22Rv1 (cell line): ENCODE data around the gene RNF217.
"Not testable (repeated sequence)": the region's sequence is repeated elsewhere in the genome, so short reads cannot be mapped to it uniquely, and the experiment has no call there.

Source experiments
- ZFX ChIP-seq: fragments of 450-650 bp; IDR thresholded peaks from 2 replicates; pipeline ENCODE4 v1.6.1; 2017; ENCODE audit warnings: antibody characterized with exemption, borderline replicate concordance
- TF ChIP-seq, protein P1 (sequence below): fragments of 450-650 bp; IDR thresholded peaks from 2 replicates; pipeline ENCODE4 v1.5.1; 2017; ENCODE audit warnings: mild to moderate bottlenecking

DNA sequence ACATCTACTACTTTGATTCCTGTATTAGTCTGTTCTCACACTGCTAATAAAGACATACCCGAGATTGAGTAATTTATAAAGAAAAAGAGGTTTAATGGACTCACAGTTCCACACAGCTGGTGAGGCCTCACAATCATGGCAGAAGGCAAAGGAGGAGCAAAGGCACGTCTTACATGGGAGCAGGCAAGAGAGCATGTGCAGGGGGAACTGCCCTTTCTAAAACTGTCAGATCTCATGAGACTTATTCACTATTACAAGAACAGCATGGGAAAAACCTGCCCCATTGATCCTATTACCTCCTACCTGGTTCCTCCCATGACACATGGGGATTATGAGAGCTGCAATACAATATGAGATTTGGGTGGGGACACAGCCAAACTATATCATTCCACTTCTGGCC is 42.5 kb upstream of the RNF217 start:
- TF ChIP-seq, protein P1, sequence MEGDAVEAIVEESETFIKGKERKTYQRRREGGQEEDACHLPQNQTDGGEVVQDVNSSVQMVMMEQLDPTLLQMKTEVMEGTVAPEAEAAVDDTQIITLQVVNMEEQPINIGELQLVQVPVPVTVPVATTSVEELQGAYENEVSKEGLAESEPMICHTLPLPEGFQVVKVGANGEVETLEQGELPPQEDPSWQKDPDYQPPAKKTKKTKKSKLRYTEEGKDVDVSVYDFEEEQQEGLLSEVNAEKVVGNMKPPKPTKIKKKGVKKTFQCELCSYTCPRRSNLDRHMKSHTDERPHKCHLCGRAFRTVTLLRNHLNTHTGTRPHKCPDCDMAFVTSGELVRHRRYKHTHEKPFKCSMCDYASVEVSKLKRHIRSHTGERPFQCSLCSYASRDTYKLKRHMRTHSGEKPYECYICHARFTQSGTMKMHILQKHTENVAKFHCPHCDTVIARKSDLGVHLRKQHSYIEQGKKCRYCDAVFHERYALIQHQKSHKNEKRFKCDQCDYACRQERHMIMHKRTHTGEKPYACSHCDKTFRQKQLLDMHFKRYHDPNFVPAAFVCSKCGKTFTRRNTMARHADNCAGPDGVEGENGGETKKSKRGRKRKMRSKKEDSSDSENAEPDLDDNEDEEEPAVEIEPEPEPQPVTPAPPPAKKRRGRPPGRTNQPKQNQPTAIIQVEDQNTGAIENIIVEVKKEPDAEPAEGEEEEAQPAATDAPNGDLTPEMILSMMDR: not testable (repeated sequence)
- not testable (repeated sequence) for TF ChIP-seq ZFX
